ENCODE data around the gene LDB3. TPM values are rescaled to one million over a fixed set of nuclear protein-coding genes. Genes with fewer than 3 reads are reported as not detected.
A peak's percentile ranks its signal among the peaks of the same experiment; 100 is the strongest.
"Not testable (repeated sequence)": the region's sequence is repeated elsewhere in the genome, so short reads cannot be mapped to it uniquely, and the experiment has no call there.

LDB3 gene
- total and polyA plus RNA-seq, 2 donors (not counting 1 experiment from before 2014, with no cell fraction given), result under 0.01 to 0.20 TPM

- no peak overlapping the region for H3K4me3 ChIP-seq (replicated peaks in 1 of 4; ENCODE audit: control extremely low read depth in 1 of 4, insufficient read depth in 1 of 4, low read depth in 3 of 4, low read length in 4 of 4)
- no peaks in the 10 kb centered on the region for H3K79me2 ChIP-seq (ENCODE audit: control insufficient read depth, insufficient read depth, low read length)
- H3K36me3 ChIP-seq (ENCODE audit: control insufficient read depth, insufficient read depth, low read length), result no peaks in the 10 kb centered on the region
- no peak overlapping the region for H2AFZ ChIP-seq (ENCODE audit: low read length)
- H3K27ac ChIP-seq (ENCODE audit: insufficient read depth, low read length), result no peak overlapping the region
- peak; percentile 31 to 47 for DNase-seq (ENCODE audit: low read depth in 2 of 2)
- no peaks in the 10 kb centered on the region for H3K27me3 ChIP-seq (ENCODE audit: control insufficient read depth, insufficient read depth, low read length)
- H3K9me3 ChIP-seq (ENCODE audit: control insufficient read depth, insufficient read depth, low read depth, low read length), result no peaks in the 10 kb centered on the region
- H4K20me1 ChIP-seq (ENCODE audit: control insufficient read depth, extremely low read depth, insufficient read depth, low read length), result no peaks in the 10 kb centered on the region
- H3K4me1 ChIP-seq (ENCODE audit: control insufficient read depth, extremely low read depth, insufficient read depth, low read length), result no peaks in the 10 kb centered on the region
- H3K4me2 ChIP-seq (ENCODE audit: extremely low read depth, insufficient read depth, low read length), result no peak overlapping the region
- H3K9ac ChIP-seq (ENCODE audit: insufficient read depth, low read length), result no peak overlapping the region
- TF ChIP-seq EZH2 (IDR thresholded peaks at IDR 0.05; ENCODE audit: low read length, missing control alignments), result no peak
- no peak for TF ChIP-seq CTCF (conservative IDR thresholded peaks at IDR 0.05 in 1 of 2, IDR thresholded peaks at IDR 0.05 in 1 of 2; ENCODE audit: low read depth in 1 of 2, low read length in 2 of 2)
Observed at GRCh38 chr10:86644152-86644793, 24.0 kb upstream of the LDB3 start.

- no peaks in the 10 kb centered on the region for H3K9me3 ChIP-seq (ENCODE audit: control insufficient read depth, insufficient read depth, low read depth, low read length)
- TF ChIP-seq EZH2 (IDR thresholded peaks at IDR 0.05; ENCODE audit: low read length, missing control alignments) (no peak), CTCF (conservative IDR thresholded peaks at IDR 0.05 in 1 of 2, IDR thresholded peaks at IDR 0.05 in 1 of 2; ENCODE audit: low read depth in 1 of 2, low read length in 2 of 2) (no peak)
- no peaks in the 10 kb centered on the region for H4K20me1 ChIP-seq (ENCODE audit: control insufficient read depth, extremely low read depth, insufficient read depth, low read length)
- H3K27me3 ChIP-seq (ENCODE audit: control insufficient read depth, insufficient read depth, low read length), result no peaks in the 10 kb centered on the region
- H3K27ac ChIP-seq (ENCODE audit: insufficient read depth, low read length), result no peak overlapping the region
- no peak overlapping the region for H3K4me2 ChIP-seq (ENCODE audit: extremely low read depth, insufficient read depth, low read length)
- no peak for DNase-seq (ENCODE audit: low read depth in 2 of 2)
- no peaks in the 10 kb centered on the region for H3K4me1 ChIP-seq (ENCODE audit: control insufficient read depth, extremely low read depth, insufficient read depth, low read length)
- no peak overlapping the region for H3K4me3 ChIP-seq (replicated peaks in 1 of 4; ENCODE audit: control extremely low read depth in 1 of 4, insufficient read depth in 1 of 4, low read depth in 3 of 4, low read length in 4 of 4)
- no peaks in the 10 kb centered on the region for H3K79me2 ChIP-seq (ENCODE audit: control insufficient read depth, insufficient read depth, low read length)
- H3K36me3 ChIP-seq (ENCODE audit: control insufficient read depth, insufficient read depth, low read length), result no peaks in the 10 kb centered on the region
- H3K9ac ChIP-seq (ENCODE audit: insufficient read depth, low read length), result no peak overlapping the region
- no peak overlapping the region for H2AFZ ChIP-seq (ENCODE audit: low read length)
Observed at GRCh38 chr10:86644794-86645445, 23.4 kb upstream of the LDB3 start.

GRCh38 chr10:86645621-86646165 is 22.6 kb upstream of the LDB3 start:
- H3K9me3 ChIP-seq (ENCODE audit: control insufficient read depth, insufficient read depth, low read depth, low read length); H3K4me2 ChIP-seq (ENCODE audit: extremely low read depth, insufficient read depth, low read length); H3K4me3 ChIP-seq (replicated peaks in 1 of 4; ENCODE audit: control extremely low read depth in 1 of 4, insufficient read depth in 1 of 4, low read depth in 3 of 4, low read length in 4 of 4); DNase-seq (ENCODE audit: low read depth in 2 of 2); H2AFZ ChIP-seq (ENCODE audit: low read length); H3K27ac ChIP-seq (ENCODE audit: insufficient read depth, low read length); H3K9ac ChIP-seq (ENCODE audit: insufficient read depth, low read length); H4K20me1 ChIP-seq (ENCODE audit: control insufficient read depth, extremely low read depth, insufficient read depth, low read length); H3K4me1 ChIP-seq (ENCODE audit: control insufficient read depth, extremely low read depth, insufficient read depth, low read length); H3K36me3 ChIP-seq (ENCODE audit: control insufficient read depth, insufficient read depth, low read length); H3K79me2 ChIP-seq (ENCODE audit: control insufficient read depth, insufficient read depth, low read length); H3K27me3 ChIP-seq (ENCODE audit: control insufficient read depth, insufficient read depth, low read length): not testable (repeated sequence)

Data from fibroblast of lung (primary cell).